GM12872 (cell line): ENCODE results near the gene AHNAK.

ENCODE experiments used
- CTCF ChIP-seq: IDR thresholded peaks from 3 replicates; pipeline ENCODE4 v1.5.1; 2011; ENCODE audit warnings: low read depth, mild to moderate bottlenecking, low read length, moderate library complexity; ENCODE audit not compliant: insufficient read depth

Gene AHNAK

GRCh38 chr11:62565100-62565802, 18.6 kb upstream of the AHNAK start:
- no peak for TF ChIP-seq CTCF

GRCh38 chr11:62560566-62561103, 14.0 kb upstream of the AHNAK start:
- TF ChIP-seq CTCF = peak; percentile 77

GRCh38 chr11:62559204-62559603, 12.6 kb upstream of the AHNAK start:
- TF ChIP-seq CTCF = no peak

- no peak for TF ChIP-seq CTCF
These were observed 12.1 kb upstream of the AHNAK start for GRCh38 chr11:62558669-62559068.

- TF ChIP-seq CTCF = no peak
These were observed 10.4 kb upstream of the AHNAK start for GRCh38 chr11:62556875-62557631.

- no peak for TF ChIP-seq CTCF
These were observed 9.7 kb upstream of the AHNAK start for GRCh38 chr11:62556108-62556874.

- no peak for TF ChIP-seq CTCF
These were observed 9.0 kb upstream of the AHNAK start for GRCh38 chr11:62555464-62556107.
